B cell (primary cell): ENCODE results near the gene CMIP.

Source experiments
- CTCF ChIP-seq: fragments of 200-600 bp; IDR thresholded peaks from one replicate; pipeline ENCODE4 v1.8.0; 2022; ENCODE audit warnings: antibody characterized with exemption, mild to moderate bottlenecking
- EZH2 ChIP-seq: IDR thresholded peaks from 2 replicates; pipeline ENCODE4 v1.6.1; 2012; ENCODE audit warnings: borderline replicate concordance, low read depth, mild to moderate bottlenecking, moderate library complexity, low read length; ENCODE audit not compliant: insufficient read depth, poor library complexity, severe bottlenecking

GRCh38 chr16:81462683-81463082, 18.1 kb downstream of the CMIP start:
- TF ChIP-seq CTCF (no peak), EZH2 (no peak)
